GM19463 (cell line): ENCODE results near the gene ZMYND12.
A peak's percentile ranks its signal among the peaks of the same experiment; 100 is the strongest.

Source experiments
- ATAC-seq: cut with Tn5 transposase; IDR thresholded peaks from one replicate; pipeline ENCODE4 v1.9.1; 2021; ENCODE audit warnings: mild to moderate bottlenecking, moderate library complexity; ENCODE audit not compliant: unreplicated experiment

The ZMYND12 gene

DNA sequence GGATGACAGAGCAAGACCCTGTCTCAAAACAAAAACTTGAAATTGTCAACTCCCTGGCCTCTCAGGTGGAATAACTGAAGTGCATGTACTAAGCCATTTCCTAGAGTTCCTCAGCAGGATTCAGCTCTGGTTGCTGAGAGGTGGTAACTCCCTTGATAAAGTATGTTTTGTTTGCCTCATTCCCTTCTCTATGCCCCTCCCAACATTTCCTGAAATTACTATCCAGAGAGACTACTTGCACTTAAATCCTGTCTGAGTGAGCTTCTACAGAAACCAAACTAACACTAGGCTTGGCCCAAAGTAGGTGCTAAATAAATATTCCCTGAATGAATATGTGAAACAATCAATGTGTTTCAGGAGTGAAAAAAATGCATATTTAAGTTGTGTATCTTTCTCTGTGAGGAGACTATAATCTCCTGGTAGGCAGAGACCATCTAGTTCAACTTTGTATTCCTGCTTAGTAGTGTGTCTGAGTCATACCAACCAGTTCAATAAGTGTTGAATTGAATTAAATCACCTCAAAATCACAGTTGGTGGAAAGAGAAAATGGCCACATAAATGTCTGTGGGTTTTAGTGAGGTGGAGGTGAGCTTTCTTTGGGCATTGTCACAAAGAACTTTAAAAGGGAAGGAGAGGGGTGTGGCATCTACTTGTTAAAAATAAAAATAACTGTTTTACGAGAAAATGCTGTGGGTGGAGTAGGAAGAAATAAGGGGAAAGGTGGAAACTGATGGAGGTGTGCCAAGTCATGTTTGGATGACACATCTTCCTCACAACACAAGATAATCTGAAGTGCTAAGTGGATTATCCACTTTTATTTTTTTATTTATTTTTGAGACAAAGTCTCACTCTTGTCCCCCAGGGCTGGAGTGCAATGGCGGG is 62.6 kb downstream of the ZMYND12 start:
- no peak for ATAC-seq

DNA sequence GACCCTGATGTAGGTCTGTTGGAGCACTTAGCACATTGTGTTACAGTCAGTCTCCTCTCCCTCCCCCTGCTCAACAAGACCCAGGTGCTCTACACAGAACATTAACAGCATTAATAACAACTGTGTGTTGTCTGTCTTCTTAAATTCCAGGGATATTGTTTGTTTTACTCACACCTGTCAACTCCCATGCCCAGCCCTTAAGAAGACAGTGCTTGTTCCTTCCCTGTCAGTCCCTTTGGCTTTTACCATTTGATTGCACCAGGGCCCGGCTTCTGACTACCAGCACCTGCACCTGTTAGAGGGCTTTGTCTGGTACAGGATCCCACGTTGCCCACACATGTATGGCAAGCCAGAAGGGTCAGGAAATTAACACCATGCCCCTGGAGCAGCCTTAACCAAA is 63.6 kb downstream of the ZMYND12 start:
- ATAC-seq, result no peak

DNA sequence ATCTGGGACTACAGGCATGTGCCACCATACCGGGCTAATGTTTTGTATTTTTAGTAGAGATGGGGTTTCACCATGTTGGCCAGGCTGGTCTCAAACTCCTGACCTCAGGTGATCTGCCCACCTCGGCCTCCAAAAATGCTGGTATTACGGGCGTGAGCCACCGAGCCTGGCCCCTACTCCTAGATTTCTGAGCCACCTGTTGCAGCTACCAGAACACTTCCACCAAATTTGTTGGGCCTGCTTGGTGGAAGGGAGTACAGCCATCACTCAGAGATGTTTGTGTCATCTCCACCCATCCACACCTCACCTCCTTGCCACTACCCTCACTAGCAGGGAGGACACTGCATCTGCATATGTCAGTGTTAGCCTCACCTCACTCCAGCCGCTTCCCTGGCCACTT is 69.8 kb downstream of the ZMYND12 start:
- no peak for ATAC-seq

DNA sequence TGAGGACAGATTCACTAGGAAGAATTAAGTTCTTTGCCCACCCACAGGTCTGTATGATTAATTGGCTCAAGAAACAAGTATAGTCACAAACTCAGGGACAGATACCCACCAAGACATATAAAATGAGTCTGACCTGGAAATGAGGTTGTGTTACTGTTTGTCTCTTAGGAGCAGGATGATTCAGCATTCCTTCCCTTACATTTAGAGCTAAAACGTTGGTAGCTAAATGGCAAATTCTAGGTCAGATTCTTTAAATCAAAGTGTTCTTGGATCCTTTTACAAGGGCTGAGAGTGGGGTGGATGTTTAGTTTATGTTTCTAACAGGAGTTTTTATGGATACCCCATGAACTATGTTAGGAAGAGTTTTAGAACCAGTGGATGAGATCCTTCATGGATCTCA is 70.5 kb downstream of the ZMYND12 start:
- ATAC-seq, result no peak

DNA sequence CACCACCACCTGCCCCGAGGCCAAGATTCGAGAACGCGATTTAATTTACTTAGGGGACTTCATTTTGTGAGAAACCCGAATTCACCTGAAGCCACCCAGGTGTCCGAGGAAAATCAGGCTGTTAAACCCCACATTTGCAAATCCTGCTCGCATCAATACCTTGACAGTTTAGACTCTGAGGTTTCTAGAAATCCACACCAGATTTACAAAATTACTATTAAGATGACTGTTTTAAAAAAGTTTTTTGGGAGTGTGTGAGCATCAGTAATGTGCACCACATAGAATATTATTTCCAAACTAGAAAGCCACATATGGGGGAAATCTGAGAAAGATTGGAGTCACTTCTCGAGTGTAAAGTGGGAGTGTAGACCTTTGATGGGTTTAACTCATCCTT is 74.5 kb downstream of the ZMYND12 start:
- ATAC-seq, result no peak

DNA sequence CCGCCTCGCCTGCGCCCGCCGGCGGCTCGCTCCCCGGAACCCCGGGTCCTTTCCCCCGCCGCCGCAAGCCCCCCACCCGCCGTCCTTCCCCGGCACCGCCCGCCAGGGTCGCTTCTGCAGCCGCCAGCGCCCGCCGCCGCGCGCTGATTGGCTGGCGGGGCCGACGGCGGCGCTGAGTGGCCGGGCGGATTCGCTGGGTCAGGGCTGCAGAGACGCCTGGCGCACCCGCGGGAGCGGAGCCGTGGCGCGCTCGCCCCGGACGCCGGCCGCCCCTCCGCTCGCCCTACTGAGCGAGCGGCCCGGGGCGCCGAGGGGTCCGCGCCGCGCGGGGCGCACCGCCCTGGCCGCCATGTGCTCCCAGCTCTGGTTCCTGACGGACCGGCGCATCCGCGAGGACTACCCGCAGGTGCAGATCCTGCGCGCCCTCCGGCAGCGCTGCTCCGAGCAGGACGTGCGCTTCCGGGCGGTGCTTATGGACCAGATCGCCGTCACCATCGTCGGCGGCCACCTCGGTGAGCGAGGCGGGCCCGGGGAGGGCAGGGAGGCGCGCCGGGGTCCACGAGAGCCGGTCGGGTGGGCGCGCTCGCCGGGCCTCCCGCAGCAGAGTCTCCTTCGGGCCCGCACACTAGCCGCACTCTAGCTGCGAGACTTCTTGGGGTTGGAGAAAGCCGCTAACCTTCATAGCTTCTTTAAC is 75.1 kb downstream of the ZMYND12 start, which contains the start of gene RIMKLA:
RIMKLA (plus strand) TSS at position 207 of the 694 bp plus-strand sequence; CDS start at position 350, 143 bp downstream.
- ATAC-seq, result peak; percentile 92
